HTR-8/SVneo (cell line): ENCODE data around the gene ATAD3B.
"Not testable (repeated sequence)": the region's sequence is repeated elsewhere in the genome, so short reads cannot be mapped to it uniquely, and the experiment has no call there.

Experiments used
- DNase-seq: peaks from one replicate; pipeline ENCODE4 v3.0.0; 2011; ENCODE audit warnings: low spot score, mixed read lengths; ENCODE audit not compliant: insufficient read length
- FAIRE-seq: peaks from 2 replicates; lab custom pipeline; 2011; peaks lifted over from hg19 to GRCh38; lab: Jason Lieb, UNC

The ATAD3B gene, protein sequence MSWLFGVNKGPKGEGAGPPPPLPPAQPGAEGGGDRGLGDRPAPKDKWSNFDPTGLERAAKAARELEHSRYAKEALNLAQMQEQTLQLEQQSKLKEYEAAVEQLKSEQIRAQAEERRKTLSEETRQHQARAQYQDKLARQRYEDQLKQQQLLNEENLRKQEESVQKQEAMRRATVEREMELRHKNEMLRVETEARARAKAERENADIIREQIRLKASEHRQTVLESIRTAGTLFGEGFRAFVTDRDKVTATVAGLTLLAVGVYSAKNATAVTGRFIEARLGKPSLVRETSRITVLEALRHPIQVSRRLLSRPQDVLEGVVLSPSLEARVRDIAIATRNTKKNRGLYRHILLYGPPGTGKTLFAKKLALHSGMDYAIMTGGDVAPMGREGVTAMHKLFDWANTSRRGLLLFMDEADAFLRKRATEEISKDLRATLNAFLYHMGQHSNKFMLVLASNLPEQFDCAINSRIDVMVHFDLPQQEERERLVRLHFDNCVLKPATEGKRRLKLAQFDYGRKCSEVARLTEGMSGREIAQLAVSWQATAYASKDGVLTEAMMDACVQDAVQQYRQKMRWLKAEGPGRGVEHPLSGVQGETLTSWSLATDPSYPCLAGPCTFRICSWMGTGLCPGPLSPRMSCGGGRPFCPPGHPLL

GRCh38 chr1:1471389-1472052 lies at the start of gene ATAD3B:
Gene ATAD3B (plus strand): TSS chr1:1471765. CDS start chr1:1471885, 120 bp downstream.
- FAIRE-seq (peak; percentile 72), DNase-seq (peak; percentile 84)

DNA sequence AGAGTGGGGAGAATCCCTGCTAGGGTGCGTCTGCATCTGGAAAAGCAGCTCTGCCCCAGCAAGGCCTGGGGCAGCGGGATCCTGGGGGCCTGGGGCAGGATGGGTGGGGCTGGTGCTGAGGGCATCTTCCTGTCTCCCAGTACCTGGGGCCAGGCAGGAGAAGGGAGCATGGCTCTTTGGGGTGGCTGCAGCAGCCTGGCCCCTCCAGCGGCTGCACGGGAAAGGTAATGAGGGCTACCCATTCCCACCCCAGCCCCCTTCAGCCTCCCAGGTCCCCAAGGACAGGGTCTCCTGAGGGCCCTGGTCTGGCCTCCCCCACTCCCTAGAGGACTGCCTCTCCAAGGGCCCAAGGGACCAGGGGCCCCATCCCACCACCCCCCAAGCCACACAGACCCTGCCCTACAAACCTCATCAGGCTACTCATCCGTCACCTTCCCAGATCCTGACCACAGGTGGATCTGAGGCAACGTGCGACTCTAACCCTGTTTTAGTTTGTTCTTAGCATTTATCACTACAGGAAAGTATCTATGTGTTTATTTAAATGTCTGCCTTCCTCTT lies 49.6 kb upstream of the ATAD3B start:
- FAIRE-seq (no peak), DNase-seq (no peak)

DNA sequence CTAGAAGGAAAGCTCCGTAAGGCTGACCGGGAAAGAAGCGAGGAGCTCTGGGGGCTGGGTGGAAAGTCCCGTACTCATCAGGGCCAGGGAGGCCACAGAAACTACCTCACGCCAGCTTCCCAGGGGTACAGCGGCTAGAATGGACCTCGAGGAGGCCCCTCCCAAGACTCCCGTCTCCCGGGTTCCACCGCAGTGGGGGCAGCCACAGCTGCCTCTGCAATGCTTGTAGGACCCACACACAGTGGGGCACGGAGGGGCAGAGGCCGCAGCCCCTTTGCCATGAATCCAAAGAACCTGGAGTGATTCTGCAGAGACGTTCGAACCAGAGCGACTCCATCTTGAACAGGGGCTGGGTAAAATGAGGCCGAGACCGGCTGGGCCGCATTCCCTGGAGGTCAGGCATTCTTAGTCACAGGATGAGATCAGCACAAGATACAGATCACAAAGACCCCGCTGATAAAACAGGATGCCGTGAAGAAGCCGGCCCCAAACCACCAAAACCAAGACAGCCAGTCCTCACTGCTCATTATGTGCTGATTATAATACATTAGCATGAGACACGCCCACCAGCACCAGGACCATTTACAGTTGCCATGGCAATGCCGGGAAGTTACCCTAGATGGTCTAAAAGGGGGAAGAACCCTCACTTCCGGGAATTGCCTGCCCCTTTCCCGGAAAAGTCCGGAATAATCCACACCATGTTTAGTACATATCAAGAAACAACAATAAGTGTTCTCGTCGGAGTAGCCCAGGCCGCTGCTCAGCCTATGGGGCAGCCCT lies 48.9 kb upstream of the ATAD3B start:
- no peak for FAIRE-seq
- DNase-seq = no peak

DNA sequence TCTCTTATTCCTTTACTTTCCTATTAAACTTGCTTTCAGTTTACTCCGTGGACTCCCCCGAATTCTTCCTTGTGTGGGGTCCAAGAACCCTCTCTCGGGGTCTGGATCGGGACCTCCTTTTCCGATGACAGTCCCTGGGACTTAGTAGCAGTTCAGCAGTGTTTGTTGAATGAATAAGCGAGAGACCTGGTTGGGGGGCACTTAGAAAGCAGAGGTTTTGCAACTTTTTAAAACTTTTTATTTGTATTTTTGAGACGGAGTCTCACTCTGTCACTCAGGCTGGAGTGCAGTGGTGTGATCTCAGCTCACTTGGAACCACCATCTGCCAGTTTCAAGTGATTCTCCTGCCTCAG lies 48.3 kb upstream of the ATAD3B start:
- DNase-seq (no peak), FAIRE-seq (no peak)

GRCh38 chr1:1424707-1425106 lies 46.9 kb upstream of the ATAD3B start:
- DNase-seq (no peak), FAIRE-seq (no peak)

DNA sequence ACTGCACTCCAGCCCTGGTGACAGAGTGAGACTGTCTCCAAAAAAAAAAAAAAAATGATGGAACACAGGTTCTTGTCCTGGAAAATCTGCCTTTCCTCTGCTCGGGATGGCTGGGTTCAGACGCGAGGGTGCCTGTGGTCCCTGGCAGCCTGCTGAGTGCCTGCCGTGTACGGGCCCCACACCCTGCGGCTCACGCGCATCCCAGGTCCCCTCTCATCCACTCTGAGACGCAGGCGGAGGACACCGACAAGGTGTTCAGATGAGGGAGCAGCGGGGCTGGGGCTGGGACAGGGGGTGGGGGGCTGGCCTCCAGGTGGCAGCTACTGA lies 46.2 kb upstream of the ATAD3B start:
- FAIRE-seq (no peak), DNase-seq (no peak)

DNA sequence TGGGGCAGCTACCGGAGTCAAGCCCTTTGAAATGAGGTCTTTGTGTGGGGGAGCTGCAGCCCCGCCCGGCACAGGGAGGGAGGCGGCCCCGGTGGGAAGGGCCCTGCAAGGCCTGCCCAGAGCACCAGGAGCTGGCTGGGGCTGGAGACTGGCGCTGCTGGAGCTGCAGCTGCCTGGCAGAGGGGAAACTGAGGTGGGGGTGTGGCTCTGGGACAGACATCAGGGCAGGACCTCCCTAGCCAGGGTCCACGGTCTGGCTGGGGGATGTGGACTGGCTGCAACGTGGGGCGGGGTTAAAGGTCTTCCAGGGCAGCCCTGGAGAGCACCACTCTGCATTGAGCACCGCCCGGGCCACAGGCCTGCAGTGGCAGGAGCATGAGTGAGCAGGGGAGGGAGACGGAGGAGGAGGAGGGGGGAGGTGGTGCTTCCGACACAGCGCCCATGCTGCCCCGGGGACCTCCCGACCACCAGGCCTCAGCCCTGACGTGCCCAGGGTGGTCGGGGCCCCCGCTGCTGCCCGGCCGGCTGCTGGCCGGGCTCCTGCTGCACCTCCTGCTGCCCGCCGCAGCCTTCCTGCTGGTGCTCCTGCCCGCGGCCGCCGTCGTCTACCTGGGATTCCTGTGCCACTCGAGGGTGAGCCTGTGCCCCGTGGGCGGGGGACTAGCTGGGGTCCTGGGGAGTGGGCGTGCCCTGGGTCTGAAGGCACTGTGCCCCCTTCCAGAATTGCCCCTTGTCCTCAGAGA lies 45.6 kb upstream of the ATAD3B start:
- FAIRE-seq = no peak
- DNase-seq = no peak

DNA sequence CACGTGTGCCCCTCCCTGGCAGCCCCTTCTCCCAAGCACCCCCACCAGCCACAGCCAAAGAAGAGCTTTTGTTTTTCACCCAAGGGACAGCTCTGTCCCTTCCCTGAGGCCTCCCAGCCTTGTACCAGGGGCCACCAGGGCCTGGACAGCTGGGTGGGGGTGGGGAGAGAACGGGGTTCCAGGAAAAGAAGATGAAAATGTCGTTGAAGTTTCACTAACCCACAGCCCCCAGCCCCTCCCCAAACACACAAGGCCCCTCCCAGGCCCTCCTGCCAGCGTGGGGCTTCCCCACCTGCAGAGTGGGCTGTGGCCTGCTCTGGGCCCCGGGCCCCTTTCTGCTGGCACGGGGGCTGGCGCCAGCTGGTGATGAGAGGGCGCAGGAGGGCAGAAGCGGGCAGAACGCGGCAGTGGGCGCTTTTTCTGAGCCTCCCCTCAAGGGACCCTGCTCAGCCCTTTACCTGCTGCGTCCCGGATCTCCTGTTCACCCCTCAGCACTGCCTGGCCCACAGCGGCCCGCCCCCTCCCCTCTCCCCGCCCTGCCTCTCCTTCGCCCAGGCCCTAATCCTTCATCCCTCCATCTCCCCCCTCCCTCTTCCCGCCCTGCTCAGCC lies 45.0 kb upstream of the ATAD3B start:
- FAIRE-seq (no peak), DNase-seq (no peak)

GRCh38 chr1:1427106-1427819 lies 44.3 kb upstream of the ATAD3B start:
- FAIRE-seq = peak; percentile 97
- no peak for DNase-seq

DNA sequence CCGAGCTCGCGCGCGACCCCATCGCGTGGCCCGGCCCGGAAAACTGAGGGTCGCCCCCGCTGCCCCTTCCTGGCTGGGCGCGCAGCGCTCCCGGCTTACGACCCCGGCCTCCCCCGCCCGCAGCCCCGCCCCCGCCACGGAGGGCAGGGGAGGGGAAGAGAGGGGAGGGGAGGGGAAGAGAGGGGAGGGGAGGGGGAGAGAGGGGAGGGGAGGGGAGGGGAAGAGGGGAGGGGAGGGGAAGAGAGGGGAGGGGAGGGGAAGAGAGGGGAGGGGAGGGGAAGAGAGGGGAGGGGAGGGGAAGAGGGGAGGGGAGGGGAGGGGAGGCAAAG lies 43.8 kb upstream of the ATAD3B start:
- DNase-seq (no peak), FAIRE-seq (no peak)

DNA sequence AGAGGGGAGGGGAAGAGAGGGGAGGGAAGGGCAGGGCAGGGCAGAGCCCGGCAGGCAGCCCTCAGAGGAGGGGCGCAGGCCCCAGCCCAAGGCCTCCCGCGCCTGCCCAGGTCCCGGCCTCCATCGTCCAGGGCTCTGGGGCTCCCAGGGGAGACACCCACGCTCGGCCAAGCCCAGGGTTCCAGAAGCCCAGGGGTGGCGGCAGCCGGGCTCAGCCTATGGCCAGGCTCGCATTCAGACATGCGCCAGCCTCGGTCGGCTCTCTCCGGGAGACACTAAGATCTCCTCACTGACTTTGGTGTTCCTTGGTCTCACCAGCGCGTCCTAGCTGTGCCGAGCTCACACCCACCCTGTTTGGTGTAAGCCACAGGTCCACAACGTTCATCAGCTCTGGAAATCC lies 43.4 kb upstream of the ATAD3B start:
- FAIRE-seq (peak; percentile 57), DNase-seq (no peak)

DNA sequence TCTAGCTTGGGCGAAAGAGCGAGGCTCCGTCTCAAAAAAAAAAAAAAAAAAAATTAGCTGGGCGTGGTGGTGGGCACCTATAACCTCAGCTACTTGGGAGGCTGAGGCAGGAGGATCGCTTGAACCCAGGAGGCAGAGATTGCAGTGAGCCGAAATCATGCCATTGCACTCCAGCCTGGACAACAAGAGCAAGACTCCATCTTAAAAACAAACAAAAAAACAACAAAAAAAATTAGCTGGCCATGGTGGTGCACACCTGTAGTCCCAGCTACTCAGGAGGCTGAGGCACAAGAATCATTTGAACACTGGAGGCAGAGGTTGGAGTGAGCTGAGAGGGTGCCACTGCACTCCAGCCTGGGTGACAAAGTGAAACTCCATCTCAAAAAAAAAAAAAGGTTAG lies 42.6 kb upstream of the ATAD3B start:
- FAIRE-seq, DNase-seq: not testable (repeated sequence)

DNA sequence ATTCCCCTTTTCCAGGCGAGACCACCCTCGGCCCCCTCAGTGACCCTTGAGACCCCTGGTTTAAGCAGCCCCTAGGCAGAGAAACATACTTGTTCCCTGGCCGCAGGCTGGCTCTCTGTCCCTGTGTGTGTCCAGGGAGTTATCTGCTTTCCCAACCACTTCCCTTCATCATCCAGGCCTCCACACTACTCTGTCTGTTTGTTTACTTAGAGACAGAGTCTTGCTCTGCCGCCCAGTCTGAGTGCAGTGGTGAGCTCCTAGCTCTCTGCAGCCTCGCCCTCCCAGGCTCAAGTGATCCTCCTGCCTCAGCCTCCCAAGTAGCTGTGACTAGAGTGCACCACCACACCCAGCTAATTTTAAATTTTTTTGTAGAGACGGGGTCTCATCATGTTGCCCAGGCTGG lies 41.9 kb upstream of the ATAD3B start:
- DNase-seq (no peak), FAIRE-seq (no peak)

DNA sequence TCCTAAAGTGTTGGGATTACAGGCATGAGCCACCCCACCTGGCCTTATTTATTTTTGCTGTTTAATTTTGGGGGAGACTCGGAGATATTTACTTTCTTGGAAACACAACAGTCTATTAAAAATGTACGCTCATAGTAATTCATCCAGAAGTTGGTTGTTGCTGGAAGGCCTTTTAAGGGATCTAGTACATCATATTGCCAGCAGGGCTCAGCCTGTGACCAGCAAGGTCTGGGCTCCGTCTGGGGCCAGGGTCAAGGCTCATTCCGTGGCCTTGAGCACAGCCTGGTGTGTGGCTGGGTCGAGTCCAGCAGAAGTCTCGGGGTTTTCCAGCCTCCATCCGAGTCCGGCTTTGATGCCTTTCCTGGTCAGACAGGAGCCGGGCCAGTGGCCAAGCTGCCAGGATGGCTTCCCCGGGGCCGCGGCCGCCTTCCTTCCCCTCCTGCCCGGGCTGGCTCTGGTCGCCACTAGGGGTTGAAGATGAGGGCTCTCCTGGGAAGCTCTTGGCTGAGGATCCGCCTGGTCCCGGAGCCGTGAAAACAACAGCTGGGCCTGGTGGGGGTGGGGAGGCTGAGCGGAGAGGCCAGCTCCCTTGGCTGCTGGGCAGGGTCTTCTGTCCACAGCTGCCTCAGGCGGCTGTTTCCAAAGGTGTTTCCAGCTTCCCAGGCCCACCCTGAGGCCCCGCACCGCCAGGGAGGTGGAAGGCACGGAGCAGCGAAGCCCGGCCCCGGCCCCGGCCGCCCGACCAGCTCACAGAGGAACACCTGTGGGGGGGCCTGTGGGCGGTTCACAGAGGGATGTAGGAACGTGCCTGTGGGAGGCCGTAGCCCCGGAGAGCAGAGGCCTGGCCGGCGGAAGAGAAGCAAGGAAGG lies 41.2 kb upstream of the ATAD3B start:
- FAIRE-seq (no peak), DNase-seq (no peak)

DNA sequence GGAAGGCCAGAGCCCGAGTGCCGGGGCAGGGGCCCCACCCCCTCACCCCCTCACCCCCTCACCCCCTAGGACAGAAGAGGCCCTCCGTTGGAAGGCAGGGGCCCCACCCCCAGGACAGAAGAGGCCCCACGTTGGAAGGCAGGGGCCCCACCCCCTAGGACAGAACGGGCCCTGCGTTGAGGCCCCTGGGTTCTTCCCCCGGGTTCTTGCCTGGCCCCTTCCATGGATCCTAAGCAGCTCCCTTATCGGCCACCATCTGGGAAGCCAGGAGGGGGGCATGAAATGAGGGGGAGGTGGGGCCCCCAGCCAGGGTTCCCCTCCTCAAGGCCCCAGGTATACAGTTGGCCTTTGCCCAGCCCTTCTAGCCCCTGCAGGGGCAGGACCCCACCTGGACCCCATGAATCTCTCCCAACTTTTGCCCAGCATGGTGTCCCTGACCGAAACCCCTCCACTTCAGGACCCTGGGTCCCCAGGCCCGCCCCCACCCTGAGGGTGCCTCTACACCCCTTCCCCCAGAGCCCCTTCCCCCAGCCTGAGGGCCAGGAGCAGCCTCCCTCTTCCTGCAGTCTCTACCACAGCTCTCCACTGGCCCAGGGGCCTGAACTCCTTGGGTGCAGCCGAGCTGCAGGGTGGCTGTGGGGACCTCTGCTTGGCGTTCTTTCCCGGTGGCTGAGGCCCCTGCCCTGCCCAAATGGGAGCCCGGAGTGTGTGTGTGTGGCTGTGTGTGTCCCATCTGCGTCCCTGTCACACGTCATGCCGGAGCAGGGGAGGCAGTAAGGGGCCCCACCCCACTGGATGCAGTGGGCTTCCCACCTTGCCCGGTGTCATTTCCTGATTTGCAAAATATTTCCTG lies 40.3 kb upstream of the ATAD3B start:
- FAIRE-seq (no peak), DNase-seq (no peak)

DNA sequence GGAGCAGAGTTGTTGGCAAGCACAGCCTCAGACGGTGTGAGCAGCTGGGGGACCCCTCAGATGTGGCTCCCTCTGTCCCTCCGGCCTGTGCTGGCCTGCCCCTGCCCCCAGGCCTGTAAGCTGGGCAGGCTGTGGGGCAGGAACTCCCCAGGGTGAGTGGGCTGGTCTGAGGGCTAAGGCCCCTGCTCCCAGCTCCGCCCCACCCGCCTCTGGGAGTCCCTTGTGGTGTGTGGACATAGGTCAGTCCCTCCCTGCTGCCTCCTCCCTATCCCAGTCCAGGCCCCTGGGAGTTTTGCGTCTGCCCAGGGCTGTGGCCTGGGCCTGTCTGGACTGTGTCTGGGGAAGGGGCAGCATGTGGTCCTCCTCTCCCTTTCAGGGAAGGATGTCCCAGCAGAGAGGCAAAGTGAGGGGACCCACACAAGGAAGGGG lies 39.7 kb upstream of the ATAD3B start:
- FAIRE-seq (no peak), DNase-seq (no peak)
